HUES48 (cell line): ENCODE results near the gene TNF.
A peak's percentile ranks its signal among the peaks of the same experiment; 100 is the strongest.

Experiments used
- H3K27ac ChIP-seq: one replicate; pipeline ENCODE4 v1.7.0; 2013; ENCODE audit warnings: low read depth, low read length, inconsistent platforms
- H3K27me3 ChIP-seq: 2 replicates; pipeline ENCODE4 v1.6.1; 2013; ENCODE audit warnings: mild to moderate bottlenecking, low read length; ENCODE audit not compliant: control insufficient read depth, insufficient read depth
- H3K36me3 ChIP-seq: 2 replicates; pipeline ENCODE4 v1.6.1; 2013; ENCODE audit warnings: low read length; ENCODE audit not compliant: control insufficient read depth, insufficient read depth
- H3K4me1 ChIP-seq: 2 replicates; pipeline ENCODE4 v1.6.1; 2013; ENCODE audit warnings: mild to moderate bottlenecking, low read length; ENCODE audit not compliant: control insufficient read depth, insufficient read depth
- H3K4me3 ChIP-seq: 2 replicates; pipeline ENCODE4 v1.5.1; 2013; ENCODE audit warnings: mild to moderate bottlenecking, low read depth, low read length
- H3K9ac ChIP-seq: 2 replicates; pipeline ENCODE4 v1.6.1; 2013; ENCODE audit warnings: mild to moderate bottlenecking, low read depth, low read length, moderate library complexity
- H3K9me3 ChIP-seq: 2 replicates; pipeline ENCODE4 v1.6.1; 2013; ENCODE audit warnings: low read length; ENCODE audit not compliant: control insufficient read depth, insufficient read depth

The TNF gene

DNA sequence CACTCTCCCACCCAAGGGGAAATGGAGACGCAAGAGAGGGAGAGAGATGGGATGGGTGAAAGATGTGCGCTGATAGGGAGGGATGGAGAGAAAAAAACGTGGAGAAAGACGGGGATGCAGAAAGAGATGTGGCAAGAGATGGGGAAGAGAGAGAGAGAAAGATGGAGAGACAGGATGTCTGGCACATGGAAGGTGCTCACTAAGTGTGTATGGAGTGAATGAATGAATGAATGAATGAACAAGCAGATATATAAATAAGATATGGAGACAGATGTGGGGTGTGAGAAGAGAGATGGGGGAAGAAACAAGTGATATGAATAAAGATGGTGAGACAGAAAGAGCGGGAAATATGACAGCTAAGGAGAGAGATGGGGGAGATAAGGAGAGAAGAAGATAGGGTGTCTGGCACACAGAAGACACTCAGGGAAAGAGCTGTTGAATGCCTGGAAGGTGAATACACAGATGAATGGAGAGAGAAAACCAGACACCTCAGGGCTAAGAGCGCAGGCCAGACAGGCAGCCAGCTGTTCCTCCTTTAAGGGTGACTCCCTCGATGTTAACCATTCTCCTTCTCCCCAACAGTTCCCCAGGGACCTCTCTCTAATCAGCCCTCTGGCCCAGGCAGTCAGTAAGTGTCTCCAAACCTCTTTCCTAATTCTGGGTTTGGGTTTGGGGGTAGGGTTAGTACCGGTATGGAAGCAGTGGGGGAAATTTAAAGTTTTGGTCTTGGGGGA lies 754 bp downstream of the TNF start:
- Histone ChIP-seq H3K27ac (no peak overlapping the region), H3K36me3 (no peaks in the 10 kb centered on the region), H3K27me3 (peaks cover 12% of the 10 kb centered on the region), H3K4me1 (peaks cover 5% of the 10 kb centered on the region; the same call in 1 of the 2 replicates), H3K4me3 (no peak overlapping the region), H3K9me3 (no peaks in the 10 kb centered on the region), H3K9ac (no peak overlapping the region)

DNA sequence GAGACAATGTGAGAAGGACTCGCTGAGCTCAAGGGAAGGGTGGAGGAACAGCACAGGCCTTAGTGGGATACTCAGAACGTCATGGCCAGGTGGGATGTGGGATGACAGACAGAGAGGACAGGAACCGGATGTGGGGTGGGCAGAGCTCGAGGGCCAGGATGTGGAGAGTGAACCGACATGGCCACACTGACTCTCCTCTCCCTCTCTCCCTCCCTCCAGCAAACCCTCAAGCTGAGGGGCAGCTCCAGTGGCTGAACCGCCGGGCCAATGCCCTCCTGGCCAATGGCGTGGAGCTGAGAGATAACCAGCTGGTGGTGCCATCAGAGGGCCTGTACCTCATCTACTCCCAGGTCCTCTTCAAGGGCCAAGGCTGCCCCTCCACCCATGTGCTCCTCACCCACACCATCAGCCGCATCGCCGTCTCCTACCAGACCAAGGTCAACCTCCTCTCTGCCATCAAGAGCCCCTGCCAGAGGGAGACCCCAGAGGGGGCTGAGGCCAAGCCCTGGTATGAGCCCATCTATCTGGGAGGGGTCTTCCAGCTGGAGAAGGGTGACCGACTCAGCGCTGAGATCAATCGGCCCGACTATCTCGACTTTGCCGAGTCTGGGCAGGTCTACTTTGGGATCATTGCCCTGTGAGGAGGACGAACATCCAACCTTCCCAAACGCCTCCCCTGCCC lies 1.7 kb downstream of the TNF start:
- Histone ChIP-seq H3K4me1 (peaks cover 11% of the 10 kb centered on the region), H3K27ac (no peak overlapping the region), H3K4me3 (no peak overlapping the region), H3K9ac (no peak overlapping the region), H3K27me3 (peaks cover 20% of the 10 kb centered on the region), H3K9me3 (no peaks in the 10 kb centered on the region), H3K36me3 (no peaks in the 10 kb centered on the region)

DNA sequence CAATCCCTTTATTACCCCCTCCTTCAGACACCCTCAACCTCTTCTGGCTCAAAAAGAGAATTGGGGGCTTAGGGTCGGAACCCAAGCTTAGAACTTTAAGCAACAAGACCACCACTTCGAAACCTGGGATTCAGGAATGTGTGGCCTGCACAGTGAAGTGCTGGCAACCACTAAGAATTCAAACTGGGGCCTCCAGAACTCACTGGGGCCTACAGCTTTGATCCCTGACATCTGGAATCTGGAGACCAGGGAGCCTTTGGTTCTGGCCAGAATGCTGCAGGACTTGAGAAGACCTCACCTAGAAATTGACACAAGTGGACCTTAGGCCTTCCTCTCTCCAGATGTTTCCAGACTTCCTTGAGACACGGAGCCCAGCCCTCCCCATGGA lies 2.2 kb downstream of the TNF start:
- H3K27me3 ChIP-seq, result peaks cover 23% of the 10 kb centered on the region
- no peak overlapping the region for H3K27ac ChIP-seq
- no peaks in the 10 kb centered on the region for H3K36me3 ChIP-seq
- no peak overlapping the region for H3K9ac ChIP-seq
- H3K9me3 ChIP-seq, result no peaks in the 10 kb centered on the region
- peaks cover 13% of the 10 kb centered on the region for H3K4me1 ChIP-seq
- no peak overlapping the region for H3K4me3 ChIP-seq

DNA sequence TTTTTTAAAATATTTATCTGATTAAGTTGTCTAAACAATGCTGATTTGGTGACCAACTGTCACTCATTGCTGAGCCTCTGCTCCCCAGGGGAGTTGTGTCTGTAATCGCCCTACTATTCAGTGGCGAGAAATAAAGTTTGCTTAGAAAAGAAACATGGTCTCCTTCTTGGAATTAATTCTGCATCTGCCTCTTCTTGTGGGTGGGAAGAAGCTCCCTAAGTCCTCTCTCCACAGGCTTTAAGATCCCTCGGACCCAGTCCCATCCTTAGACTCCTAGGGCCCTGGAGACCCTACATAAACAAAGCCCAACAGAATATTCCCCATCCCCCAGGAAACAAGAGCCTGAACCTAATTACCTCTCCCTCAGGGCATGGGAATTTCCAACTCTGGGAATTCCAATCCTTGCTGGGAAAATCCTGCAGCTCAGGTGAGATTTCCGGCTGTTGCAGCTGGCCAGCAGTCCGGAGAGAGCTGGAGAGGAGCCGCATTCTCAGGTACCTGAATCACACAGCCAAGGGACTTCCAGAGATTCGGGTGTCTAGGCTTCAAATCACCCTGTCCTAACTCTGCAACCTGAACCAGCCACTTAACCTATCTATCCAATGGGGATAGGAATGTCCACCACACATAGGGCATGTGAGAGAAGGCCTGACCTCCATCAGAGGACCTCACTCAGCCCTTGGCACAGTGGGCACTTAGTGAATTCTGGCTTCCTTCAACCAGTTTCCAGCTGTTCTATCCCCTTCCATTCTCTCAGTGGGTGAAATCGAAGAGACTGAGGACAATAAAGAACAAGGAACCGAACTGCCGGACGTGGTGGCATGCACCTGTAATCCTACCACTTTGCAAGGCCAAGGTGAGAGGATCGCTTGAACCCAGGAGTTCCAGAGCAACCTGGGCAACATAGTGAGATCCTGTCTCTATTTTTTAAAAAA lies 3.1 kb downstream of the TNF start:
- Histone ChIP-seq H3K9ac (no peak overlapping the region), H3K36me3 (no peaks in the 10 kb centered on the region), H3K4me1 (peaks cover 14% of the 10 kb centered on the region), H3K27ac (peak overlapping the region; percentile 50), H3K4me3 (no peak overlapping the region), H3K9me3 (no peaks in the 10 kb centered on the region), H3K27me3 (peaks cover 23% of the 10 kb centered on the region)

DNA sequence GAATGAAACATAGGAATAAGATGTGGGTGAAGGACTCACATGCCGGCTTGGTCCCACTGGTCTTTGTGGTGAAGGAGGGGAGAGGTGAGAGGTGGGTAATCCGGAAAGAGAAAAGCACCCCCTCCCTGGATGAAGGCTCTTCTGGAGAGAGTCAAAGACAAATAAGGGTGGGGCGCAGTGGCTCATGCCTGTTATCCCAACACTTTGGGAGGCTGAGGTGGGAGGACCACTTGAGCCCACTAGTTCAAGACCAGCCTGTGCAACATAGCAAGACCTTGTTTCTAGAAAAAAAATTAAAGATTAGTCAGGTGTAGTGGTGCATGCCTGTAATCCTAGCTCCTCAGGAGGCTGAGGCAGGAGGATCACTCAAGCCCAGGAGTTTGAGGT lies 3.7 kb downstream of the TNF start:
- Histone ChIP-seq H3K4me1 (peaks cover 14% of the 10 kb centered on the region), H3K27ac (peak overlapping the region; percentile 50), H3K36me3 (no peaks in the 10 kb centered on the region), H3K27me3 (peaks cover 23% of the 10 kb centered on the region), H3K4me3 (no peak overlapping the region), H3K9me3 (no peaks in the 10 kb centered on the region), H3K9ac (no peak overlapping the region)

DNA sequence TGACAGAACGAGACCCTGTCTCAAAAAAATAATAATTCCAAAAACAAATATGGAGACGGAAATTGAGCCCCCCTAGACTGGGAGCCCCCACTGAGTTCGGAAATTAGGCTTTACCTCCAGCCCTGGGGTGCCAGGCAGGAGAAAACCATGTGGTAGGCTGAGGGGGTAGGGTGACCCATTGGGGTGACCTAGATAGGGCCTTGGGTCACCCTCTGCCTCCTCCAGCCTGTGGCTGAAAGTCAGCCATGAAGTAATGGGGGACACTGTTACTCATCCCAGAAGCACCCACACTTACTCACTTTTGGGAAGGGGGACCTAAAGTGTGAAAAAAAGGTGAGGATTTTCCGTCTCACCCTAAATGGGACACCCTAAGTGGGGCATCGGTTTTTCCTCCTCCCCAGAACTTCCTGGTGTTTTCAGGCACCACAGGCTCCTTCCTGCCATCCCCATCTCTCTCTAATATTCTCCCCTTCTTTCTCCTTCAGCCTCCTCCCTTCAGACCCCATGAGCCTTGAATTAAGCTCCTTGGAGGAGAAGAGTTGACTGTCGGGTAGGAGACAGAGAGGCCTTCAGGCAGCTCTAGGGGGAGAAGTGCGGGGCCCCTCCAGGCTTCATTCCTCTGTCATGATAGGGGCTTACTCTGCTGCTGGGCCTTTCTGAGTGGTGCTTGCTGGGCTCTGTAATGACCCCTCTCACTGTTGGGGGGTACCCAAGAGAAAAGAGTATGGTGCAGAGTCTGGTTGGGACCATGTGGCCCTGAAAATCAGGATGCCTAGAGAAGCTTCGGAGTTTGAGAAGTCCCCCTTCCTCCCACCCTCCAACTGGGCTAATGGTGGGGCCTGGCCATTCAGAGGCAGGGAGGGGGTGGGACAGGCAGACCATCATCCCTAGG lies 4.4 kb downstream of the TNF start:
- Histone ChIP-seq H3K9ac (no peak overlapping the region), H3K4me3 (peak overlapping the region; percentile 91), H3K27ac (no peak overlapping the region), H3K27me3 (peaks cover 23% of the 10 kb centered on the region), H3K9me3 (no peaks in the 10 kb centered on the region), H3K4me1 (peaks cover 14% of the 10 kb centered on the region), H3K36me3 (no peaks in the 10 kb centered on the region)

DNA sequence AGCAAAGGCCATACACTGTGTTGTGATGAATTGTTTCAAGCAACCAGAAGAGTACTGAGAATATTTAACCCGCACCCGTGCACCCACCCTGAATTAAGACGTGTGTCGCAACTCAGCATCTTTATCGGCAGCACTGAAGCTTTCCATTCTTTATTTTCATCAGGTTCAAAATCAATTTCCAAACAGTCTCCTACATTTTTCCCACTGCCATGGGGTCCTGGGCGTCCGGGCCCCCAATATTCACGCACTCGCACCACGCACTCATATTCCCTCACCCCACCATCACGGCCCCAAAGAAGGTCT lies 5.0 kb downstream of the TNF start:
- Histone ChIP-seq H3K4me1 (peaks cover 14% of the 10 kb centered on the region), H3K27ac (no peak overlapping the region), H3K4me3 (peak overlapping the region; percentile 91), H3K36me3 (no peaks in the 10 kb centered on the region), H3K9me3 (no peaks in the 10 kb centered on the region), H3K27me3 (peaks cover 23% of the 10 kb centered on the region), H3K9ac (no peak overlapping the region; the same call in 1 of the 2 replicates)

DNA sequence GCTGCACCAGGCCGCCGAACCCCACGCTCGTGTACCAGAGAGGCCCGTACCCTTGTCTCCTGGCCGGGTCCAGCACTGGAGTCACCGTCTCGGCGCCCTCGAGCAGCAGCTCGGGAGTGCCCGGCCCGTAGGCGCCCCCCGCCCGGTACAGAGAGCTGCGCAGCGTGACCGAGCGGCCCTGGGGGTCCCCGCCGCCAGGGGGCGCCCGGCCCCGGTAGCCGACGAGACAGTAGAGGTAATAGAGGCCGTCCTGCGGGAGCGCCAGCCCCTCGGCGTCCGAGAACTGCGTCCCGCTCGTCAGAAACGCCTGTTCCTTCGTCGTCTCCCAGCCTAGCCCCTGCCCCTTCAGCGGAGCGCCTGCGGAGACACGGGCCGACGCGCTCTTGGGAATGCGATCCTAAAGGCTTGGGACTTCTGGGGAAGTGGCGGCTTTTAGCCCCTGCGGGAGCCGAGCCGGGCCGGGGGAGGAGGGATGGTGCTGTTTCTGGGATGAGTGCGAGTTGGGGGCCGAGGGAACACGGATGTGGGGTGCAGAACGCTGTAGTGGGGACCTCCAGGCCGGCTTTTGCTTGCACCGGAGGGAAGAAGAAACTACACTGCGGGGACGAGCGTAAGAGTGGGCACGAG lies 5.6 kb downstream of the TNF start:
- peak overlapping the region; percentile 66 for H3K9ac ChIP-seq
- peak overlapping the region; percentile 37 for H3K27ac ChIP-seq

DNA sequence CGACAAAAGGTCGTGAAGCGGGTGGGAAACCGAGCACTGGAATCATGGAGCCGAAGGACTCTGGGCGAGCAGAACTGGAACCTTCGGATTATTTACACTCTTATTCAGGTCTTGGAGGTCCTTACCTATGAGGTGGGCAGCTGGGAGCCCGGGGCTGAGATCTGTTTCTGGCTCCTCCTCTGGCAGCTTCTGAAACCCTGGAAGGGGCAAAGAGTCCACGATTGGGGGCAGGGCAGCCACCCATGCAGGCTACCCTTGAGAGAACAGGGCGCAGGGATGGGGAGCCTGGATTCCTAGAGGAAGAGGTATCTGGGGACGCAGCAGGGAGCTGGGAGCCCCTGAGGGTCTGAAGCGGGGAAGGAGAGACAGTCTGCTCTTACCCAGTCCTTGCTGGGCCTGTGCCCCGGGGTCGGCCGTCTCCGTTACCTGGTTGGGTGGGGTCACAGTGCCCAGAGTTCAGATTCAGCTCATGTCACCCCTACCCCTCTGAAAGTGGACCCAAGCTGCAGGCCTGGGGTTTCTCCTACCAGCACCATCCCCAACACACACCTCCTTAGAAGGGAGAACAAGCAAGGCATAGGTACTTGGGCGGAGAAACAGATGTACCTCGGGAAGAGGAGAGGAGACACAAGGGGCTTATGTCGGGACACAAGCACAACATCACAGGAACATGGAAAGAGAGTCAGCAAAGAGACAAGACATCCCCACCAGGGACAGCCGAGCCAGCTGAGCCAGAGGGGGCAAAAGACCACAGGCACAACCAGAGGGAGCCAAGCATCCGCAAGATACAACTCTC lies 6.3 kb downstream of the TNF start:
- peak overlapping the region; percentile 91 for H3K4me3 ChIP-seq
- H3K27me3 ChIP-seq, result peaks cover 23% of the 10 kb centered on the region
- no peaks in the 10 kb centered on the region for H3K36me3 ChIP-seq
- peaks cover 14% of the 10 kb centered on the region for H3K4me1 ChIP-seq
- no peak overlapping the region for H3K27ac ChIP-seq
- H3K9ac ChIP-seq, result peak overlapping the region; percentile 66; the same call in 1 of the 2 replicates
- H3K9me3 ChIP-seq, result no peaks in the 10 kb centered on the region

More for the DNA sequence above, 5.6 kb downstream of the TNF start:
- no peaks in the 10 kb centered on the region for H3K9me3 ChIP-seq
- peaks cover 14% of the 10 kb centered on the region for H3K4me1 ChIP-seq
- peaks cover 23% of the 10 kb centered on the region for H3K27me3 ChIP-seq
- peak overlapping the region; percentile 91 for H3K4me3 ChIP-seq
- H3K36me3 ChIP-seq, result no peaks in the 10 kb centered on the region
